Activated CD4-positive, alpha-beta T cell treated with anti-CD3 and anti-CD28 coated beads, Interleukin-2, amount 50 U/mL, for 16 hours (primary cell): ENCODE results near the gene FAM199X.

ENCODE experiments used
- DNase-seq: peaks from one replicate; pipeline ENCODE4 v3.0.0-alpha.2; 2020

The FAM199X gene

GRCh38 chrX:104165894-104166734 is at the start of gene FAM199X:
TSS of gene FAM199X (plus strand) at chrX:104166453. CDS start at chrX:104166786, 333 bp downstream.
- DNase-seq = peak; percentile 87

GRCh38 chrX:104117759-104118158 is 48.5 kb upstream of the FAM199X start:
- DNase-seq = peak; percentile 59

GRCh38 chrX:104118765-104119164 is 47.5 kb upstream of the FAM199X start:
- DNase-seq = no peak

GRCh38 chrX:104122829-104123228 is 43.4 kb upstream of the FAM199X start:
- peak; percentile 58 for DNase-seq

GRCh38 chrX:104126856-104127255 is 39.4 kb upstream of the FAM199X start:
- no peak for DNase-seq

- DNase-seq = no peak
These were observed 35.4 kb upstream of the FAM199X start for GRCh38 chrX:104130808-104131207.

GRCh38 chrX:104134583-104135261 is 31.5 kb upstream of the FAM199X start:
- DNase-seq = no peak

- DNase-seq = no peak
These were observed 30.6 kb upstream of the FAM199X start for GRCh38 chrX:104135677-104136076.

- peak; percentile 70 for DNase-seq
These were observed 29.8 kb upstream of the FAM199X start for GRCh38 chrX:104136241-104137019.

GRCh38 chrX:104137496-104137895 is 28.8 kb upstream of the FAM199X start:
- DNase-seq = no peak

GRCh38 chrX:104141087-104141760 is 25.0 kb upstream of the FAM199X start:
- DNase-seq = no peak

- DNase-seq = no peak
These were observed 15.2 kb upstream of the FAM199X start for GRCh38 chrX:104151037-104151436.

- DNase-seq = peak; percentile 78
These were observed 9.4 kb upstream of the FAM199X start, which contains the start of gene SLC25A53 for GRCh38 chrX:104156630-104157529. TSS of gene SLC25A53 (minus strand) at chrX:104157009. CDS start at chrX:104105257, 51,752 bp downstream.

GRCh38 chrX:104166735-104167436 is 633 bp downstream of the FAM199X start:
- DNase-seq = no peak

GRCh38 chrX:104168127-104168526 is 1.9 kb downstream of the FAM199X start:
- DNase-seq = no peak

GRCh38 chrX:104172121-104172520 is 5.9 kb downstream of the FAM199X start:
- DNase-seq = no peak

GRCh38 chrX:104172788-104173187 is 6.5 kb downstream of the FAM199X start:
- DNase-seq = no peak

- no peak for DNase-seq
These were observed 7.6 kb downstream of the FAM199X start for GRCh38 chrX:104173841-104174240.

- DNase-seq = peak; percentile 33
These were observed 17.4 kb downstream of the FAM199X start for GRCh38 chrX:104183685-104184084.

- DNase-seq = no peak
These were observed 21.7 kb downstream of the FAM199X start for GRCh38 chrX:104187931-104188330.

- DNase-seq = no peak
These were observed 23.6 kb downstream of the FAM199X start for GRCh38 chrX:104189837-104190236.
